SU-DHL-6 (cell line): ENCODE results near the gene AGTR1.

Experiments
- EZH2phosphoT487 ChIP-seq: fragments of 200-600 bp; sonication (generic), shearing (Covaris generic); conservative IDR thresholded peaks from 2 replicates; pipeline ENCODE4 v1.6.1; 2018; ENCODE audit warnings: mild to moderate bottlenecking, antibody characterized with exemption, low read length, moderate library complexity, mixed read lengths
- TF ChIP-seq, protein P1 (sequence below): fragments of 200-600 bp; sonication (generic); IDR thresholded peaks from one replicate; pipeline ENCODE4 v1.5.1; 2017; ENCODE audit warnings: antibody characterized with exemption, mild to moderate bottlenecking, low read length, moderate library complexity; ENCODE audit not compliant: insufficient read depth, poor library complexity, severe bottlenecking

DNA sequence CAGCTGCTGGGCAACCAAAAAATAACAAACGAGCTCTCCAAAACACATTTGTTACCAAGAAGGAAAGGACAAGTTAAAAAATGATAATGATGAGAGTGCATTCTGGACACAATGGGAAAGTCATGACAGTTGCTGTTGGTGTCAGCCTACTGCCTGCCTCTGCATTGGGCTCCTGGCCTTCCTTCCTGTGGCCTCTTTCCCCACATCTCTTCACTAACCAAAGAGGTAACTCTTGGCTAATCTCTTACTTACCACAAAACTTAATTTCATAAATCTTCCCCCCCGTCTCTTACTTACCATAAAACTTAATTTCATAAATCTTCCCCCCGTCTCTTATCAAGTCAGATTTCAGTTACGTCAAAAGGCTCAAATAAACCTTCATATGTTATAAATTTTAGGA, 58.6 kb downstream of the AGTR1 start:
- TF ChIP-seq, protein P1, sequence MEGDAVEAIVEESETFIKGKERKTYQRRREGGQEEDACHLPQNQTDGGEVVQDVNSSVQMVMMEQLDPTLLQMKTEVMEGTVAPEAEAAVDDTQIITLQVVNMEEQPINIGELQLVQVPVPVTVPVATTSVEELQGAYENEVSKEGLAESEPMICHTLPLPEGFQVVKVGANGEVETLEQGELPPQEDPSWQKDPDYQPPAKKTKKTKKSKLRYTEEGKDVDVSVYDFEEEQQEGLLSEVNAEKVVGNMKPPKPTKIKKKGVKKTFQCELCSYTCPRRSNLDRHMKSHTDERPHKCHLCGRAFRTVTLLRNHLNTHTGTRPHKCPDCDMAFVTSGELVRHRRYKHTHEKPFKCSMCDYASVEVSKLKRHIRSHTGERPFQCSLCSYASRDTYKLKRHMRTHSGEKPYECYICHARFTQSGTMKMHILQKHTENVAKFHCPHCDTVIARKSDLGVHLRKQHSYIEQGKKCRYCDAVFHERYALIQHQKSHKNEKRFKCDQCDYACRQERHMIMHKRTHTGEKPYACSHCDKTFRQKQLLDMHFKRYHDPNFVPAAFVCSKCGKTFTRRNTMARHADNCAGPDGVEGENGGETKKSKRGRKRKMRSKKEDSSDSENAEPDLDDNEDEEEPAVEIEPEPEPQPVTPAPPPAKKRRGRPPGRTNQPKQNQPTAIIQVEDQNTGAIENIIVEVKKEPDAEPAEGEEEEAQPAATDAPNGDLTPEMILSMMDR: no peak
- no peak for TF ChIP-seq EZH2phosphoT487
